Activated T-helper 1 cell treated with Interleukin-2 at 50 U/mL for 16 hours (primary cell): Measurements from ENCODE around the gene RBM18.

ENCODE experiments used
- DNase-seq: peaks from one replicate; pipeline ENCODE4 v3.0.0-alpha.2; 2020; ENCODE audit warnings: low read depth

RBM18 gene

DNA sequence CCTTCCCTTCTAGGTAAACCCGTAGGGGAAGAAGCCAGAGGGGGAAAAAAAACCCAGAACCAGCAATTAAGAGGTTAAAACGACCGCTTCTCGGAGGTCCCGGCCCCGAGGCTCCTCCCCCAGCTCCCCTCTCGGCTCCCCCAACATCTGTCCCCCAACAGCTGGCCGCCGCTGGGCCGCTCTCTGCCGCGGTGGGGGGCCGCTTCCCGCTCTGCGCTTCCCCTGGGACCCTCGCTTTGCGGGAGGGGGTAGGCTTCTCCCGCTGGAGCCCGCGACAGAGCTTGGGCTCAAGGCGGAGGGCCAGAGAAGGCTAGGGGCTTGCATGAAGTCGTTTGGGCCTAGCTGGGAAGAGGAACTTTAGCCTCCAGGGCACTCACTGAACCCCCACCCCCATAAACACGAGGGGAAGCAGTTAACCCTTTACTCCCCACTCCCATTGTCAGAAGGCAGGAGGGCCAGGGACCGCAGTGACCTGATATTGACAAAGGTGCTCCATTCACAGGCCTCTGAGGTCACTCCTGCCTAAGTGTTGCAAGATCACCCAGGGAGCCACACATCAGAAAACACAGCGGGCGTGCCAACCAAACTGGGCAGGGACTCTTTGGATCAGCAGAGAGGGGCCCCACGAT is 43.3 kb downstream of the RBM18 start:
- DNase-seq: no peak

- DNase-seq: no peak
Observed at GRCh38 chr9:122220673-122221182, 43.9 kb downstream of the RBM18 start.

DNA sequence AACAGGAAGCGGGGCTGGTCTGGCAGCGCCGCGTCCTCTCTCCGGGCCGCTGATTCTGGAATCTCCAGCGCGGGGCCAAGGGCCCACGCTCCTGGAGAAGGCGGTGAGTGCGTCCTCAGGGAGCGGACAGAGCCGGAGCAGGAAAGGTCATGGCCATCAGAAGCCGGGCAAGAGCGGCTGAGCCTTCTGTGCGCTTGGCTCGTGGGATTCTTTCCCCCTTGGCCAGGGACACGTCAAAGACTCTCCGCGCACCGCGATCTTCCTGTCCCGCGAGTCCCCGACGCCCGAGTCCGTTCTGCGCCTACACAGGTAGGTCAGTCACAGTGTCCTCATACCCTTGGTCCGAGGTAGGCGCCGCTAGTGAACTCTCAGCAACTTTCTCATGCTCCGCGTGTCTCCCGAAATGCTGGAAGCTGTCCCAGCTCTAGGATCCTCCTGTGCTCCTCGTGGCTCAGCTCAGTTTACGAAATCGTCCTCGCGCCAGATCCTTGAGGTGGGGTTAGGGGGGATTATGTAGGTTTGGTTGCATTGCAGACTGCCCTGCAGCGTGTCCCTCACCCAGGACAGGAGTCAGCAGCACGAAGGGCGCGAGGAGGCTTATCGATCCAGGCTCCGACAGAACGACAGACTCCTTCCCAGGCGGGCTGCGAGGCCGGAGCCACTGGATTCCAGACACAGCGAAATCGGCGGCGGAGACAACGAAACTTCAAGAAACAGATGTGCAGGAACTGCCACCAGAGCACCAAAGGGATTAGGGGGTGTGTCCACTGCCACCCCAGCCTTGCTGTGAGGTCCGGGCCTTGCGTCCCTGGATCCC is 44.6 kb downstream of the RBM18 start:
- DNase-seq: no peak

- DNase-seq: no peak
Observed at GRCh38 chr9:122218935-122219855, 45.4 kb downstream of the RBM18 start.

GRCh38 chr9:122218071-122218934 is 46.3 kb downstream of the RBM18 start:
- no peak for DNase-seq

DNA sequence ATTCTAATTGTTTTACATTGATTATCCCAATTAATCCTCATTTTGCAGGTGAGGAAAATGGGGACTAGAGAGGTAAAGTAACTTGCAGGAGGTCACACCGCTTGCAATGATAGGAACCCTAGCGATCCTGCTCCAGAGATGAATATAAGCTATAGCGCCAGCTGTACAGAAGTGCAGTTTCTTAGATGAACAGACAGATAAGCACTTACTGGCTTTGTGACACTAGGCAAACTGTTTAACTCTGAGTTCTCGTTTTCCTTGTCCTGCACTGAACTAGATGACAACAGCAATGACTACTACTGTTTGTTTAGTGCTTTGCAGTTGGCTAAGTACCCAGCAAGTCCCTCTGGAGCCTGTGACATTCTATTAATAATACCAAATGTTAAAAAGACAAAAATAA is 47.0 kb downstream of the RBM18 start:
- DNase-seq: no peak

GRCh38 chr9:122216798-122217418 is 47.7 kb downstream of the RBM18 start:
- DNase-seq: no peak

- DNase-seq: no peak
Observed at GRCh38 chr9:122216138-122216797, 48.4 kb downstream of the RBM18 start.

- DNase-seq: no peak
Observed at GRCh38 chr9:122215663-122216062, 49.0 kb downstream of the RBM18 start.

DNA sequence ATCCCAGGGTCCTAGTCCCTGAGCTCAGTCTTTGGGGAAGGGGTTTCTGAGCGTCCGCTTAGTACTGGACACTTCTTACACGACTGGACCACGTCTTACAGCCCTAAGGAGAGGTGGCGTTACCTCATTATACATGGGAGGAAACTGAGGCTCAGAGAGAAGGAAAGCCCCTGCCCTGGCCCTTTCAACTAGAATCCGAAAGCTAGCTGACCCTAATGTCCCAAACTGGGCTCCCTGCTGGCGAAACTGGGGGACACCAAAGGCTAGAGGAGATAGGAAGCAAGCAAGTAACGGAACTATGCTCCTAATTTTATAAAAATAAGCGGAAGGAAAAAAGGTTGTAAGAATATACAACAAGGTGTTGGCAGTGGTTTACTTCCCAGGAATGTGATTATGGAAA is 50.1 kb downstream of the RBM18 start:
- DNase-seq: no peak

- DNase-seq: peak; percentile 17
Observed at GRCh38 chr9:122213589-122214413, 50.8 kb downstream of the RBM18 start.

DNA sequence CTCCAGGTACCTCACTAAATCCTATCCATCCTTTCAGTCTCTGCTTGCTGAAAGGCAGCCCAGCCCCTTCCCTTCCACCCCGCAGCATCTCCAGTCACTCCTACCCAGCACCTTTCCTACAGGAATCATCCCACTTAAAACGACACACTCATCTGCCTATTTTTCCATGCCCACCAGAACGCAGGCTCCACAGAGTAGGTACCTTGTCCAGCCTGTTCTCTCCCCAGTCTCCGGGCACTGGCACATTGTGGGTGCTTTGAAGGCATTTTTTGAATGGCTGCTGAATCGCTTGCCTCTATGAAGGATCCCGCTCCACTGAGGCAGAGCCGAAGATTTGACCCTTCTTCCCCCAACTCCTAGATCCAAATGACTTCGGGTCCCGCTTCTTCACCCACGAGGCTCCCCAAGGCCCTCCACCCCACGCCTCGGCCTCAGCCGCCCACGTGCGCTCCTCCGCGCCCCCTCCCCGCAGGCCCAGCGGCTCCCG is 51.5 kb downstream of the RBM18 start:
- DNase-seq: no peak

GRCh38 chr9:122212473-122213004 is 52.1 kb downstream of the RBM18 start:
- DNase-seq: no peak

- no peak for DNase-seq
Observed at GRCh38 chr9:122209451-122209850, 55.2 kb downstream of the RBM18 start.

- no peak for DNase-seq
Observed at GRCh38 chr9:122207096-122207495, 57.5 kb downstream of the RBM18 start.

GRCh38 chr9:122206118-122207046 is 58.3 kb downstream of the RBM18 start:
- no peak for DNase-seq

GRCh38 chr9:122205176-122205575 is 59.5 kb downstream of the RBM18 start:
- DNase-seq: no peak

DNA sequence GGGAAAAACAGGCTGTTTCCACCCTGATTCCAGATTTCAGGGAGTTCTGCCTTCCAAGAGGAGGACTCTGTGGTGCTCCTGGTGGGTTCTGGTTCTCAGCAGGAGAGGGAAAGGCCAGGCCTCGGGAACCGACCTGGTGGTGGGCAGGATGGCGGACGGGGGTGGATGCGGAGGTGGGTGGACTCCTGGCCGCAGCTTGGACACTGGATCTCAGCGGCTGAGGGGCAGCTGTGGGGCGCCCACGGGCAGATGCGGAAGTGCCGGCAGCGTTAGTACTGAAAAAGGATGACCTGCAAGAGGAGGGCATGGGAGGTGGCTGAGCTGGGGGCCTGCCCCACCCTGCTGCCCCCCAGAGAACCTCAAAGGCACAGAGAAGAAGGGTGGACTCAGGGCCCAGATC is 60.1 kb downstream of the RBM18 start:
- DNase-seq: no peak
